ENCODE data around the gene ITK. TPM values are rescaled to one million over a fixed set of nuclear protein-coding genes. Genes with fewer than 3 reads are reported as not detected.

Gene ITK
- total and polyA plus RNA-seq, 2 experiments from 2014 or later, result 0.08 TPM; not detected in 1

- TF ChIP-seq CTCF (conservative IDR thresholded peaks at IDR 0.05; ENCODE audit: low read depth in 2 of 2), result no peak
These were observed 100.3 kb downstream of the ITK start (continued) for GRCh38 chr5:157280927-157281326.

- Histone ChIP-seq H3K27ac (ENCODE audit: low read depth) (no peak overlapping the region), H3K4me2 (no peak overlapping the region), H3K27me3 (ENCODE audit: insufficient read depth) (no peaks in the 10 kb centered on the region), H3K4me3 (no peak overlapping the region), H3F3A (replicated peaks; ENCODE audit: low read depth) (no peaks in the 10 kb centered on the region), H3K9me2 (ENCODE audit: insufficient read depth) (no peaks in the 10 kb centered on the region), H3K36me3 (ENCODE audit: insufficient read depth) (no peaks in the 10 kb centered on the region), H4K20me1 (replicated peaks; ENCODE audit: insufficient read depth) (peaks cover 18% of the 10 kb centered on the region; the same call in 1 of the 2 replicates), H3K79me2 (replicated peaks; ENCODE audit: insufficient read depth) (peaks cover 77% of the 10 kb centered on the region), H3K4me1 (ENCODE audit: insufficient read depth) (peaks cover 2% of the 10 kb centered on the region; the same call in 1 of the 2 replicates), H2AFZ (no peak overlapping the region)
- DNase-seq (ENCODE audit: low spot score) (no peak), ATAC-seq (no peak)
- Mint-ChIP-seq H3K9me3 (no peaks in the 10 kb centered on the region), H3K27ac (no peak overlapping the region), H3K4me3 (no peak overlapping the region), H3K27me3 (ENCODE audit: insufficient read depth, low read depth, poor library complexity) (no peaks in the 10 kb centered on the region), H3K4me1 (peaks cover 3% of the 10 kb centered on the region; the same call in 1 of the 3 replicates), H3K36me3 (ENCODE audit: low read depth) (peaks cover 4% of the 10 kb centered on the region; the same call in 1 of the 3 replicates)
- TF ChIP-seq ETS1 (IDR thresholded peaks at IDR 0.05) (no peak), NANOG (IDR thresholded peaks at IDR 0.05; ENCODE audit: borderline replicate concordance) (no peak), CTCF (conservative IDR thresholded peaks at IDR 0.05; ENCODE audit: low read depth in 2 of 2) (no peak), JUNB (IDR thresholded peaks at IDR 0.05; ENCODE audit: unreplicated experiment) (no peak), ZNF114 (CRISPR knock-in tag; IDR thresholded peaks at IDR 0.05) (no peak), ZNF331 (CRISPR knock-in tag; IDR thresholded peaks at IDR 0.05; ENCODE audit: low read depth) (no peak), STAT1 (IDR thresholded peaks at IDR 0.05; ENCODE audit: unreplicated experiment) (no peak), EZH2 (IDR thresholded peaks at IDR 0.05; ENCODE audit: low read depth, unreplicated experiment) (no peak), EZH2phosphoT487 (IDR thresholded peaks at IDR 0.05; ENCODE audit: unreplicated experiment) (no peak), REST (IDR thresholded peaks at IDR 0.05; ENCODE audit: unreplicated experiment) (no peak)
These were observed 101.5 kb downstream of the ITK start for GRCh38 chr5:157282150-157282549.
